Endodermal cell (in vitro differentiated cells): Measurements from ENCODE around the gene TLE4. TPM values are rescaled to one million over a fixed set of nuclear protein-coding genes. Genes with fewer than 3 reads are reported as not detected.

Experiments
- DNase-seq: peaks from one replicate; pipeline ENCODE4 v3.0.0-alpha.2; 2017
- H3K27ac ChIP-seq: 2 replicates; pipeline ENCODE4 v1.5.1; 2013; ENCODE audit warnings: mild to moderate bottlenecking, low read depth, low read length, moderate library complexity
- H3K27me3 ChIP-seq: 2 replicates; pipeline ENCODE4 v1.6.1; 2013; ENCODE audit warnings: mild to moderate bottlenecking, low read length, moderate library complexity; ENCODE audit not compliant: insufficient read depth, control insufficient read depth, poor library complexity, severe bottlenecking
- H3K36me3 ChIP-seq: 2 replicates; pipeline ENCODE4 v1.7.0; 2013; ENCODE audit warnings: mild to moderate bottlenecking, low read length, moderate library complexity; ENCODE audit not compliant: control insufficient read depth, insufficient read depth
- H3K4me1 ChIP-seq: one replicate; pipeline ENCODE4 v1.7.0; 2013; ENCODE audit warnings: low read length; ENCODE audit not compliant: control insufficient read depth, insufficient read depth
- H3K4me3 ChIP-seq: 2 replicates; pipeline ENCODE4 v1.5.1; 2013; ENCODE audit warnings: mild to moderate bottlenecking, low read length, moderate library complexity
- H3K9ac ChIP-seq: 2 replicates; pipeline ENCODE4 v1.6.1; 2013; ENCODE audit warnings: mild to moderate bottlenecking, low read length, moderate library complexity; ENCODE audit not compliant: poor library complexity, severe bottlenecking; ENCODE audit errors: extremely low read depth
- H3K9me3 ChIP-seq: 2 replicates; pipeline ENCODE4 v1.6.1; 2013; ENCODE audit warnings: mild to moderate bottlenecking, low read length, moderate library complexity; ENCODE audit not compliant: control insufficient read depth
- H3K27ac Mint-ChIP-seq: 2 replicates; pipeline ENCODE4 v1.8.0; 2020; ENCODE audit warnings: mixed read lengths
- H3K27me3 Mint-ChIP-seq: 2 replicates; pipeline ENCODE4 v1.8.0; 2021; ENCODE audit warnings: mild to moderate bottlenecking, mixed read lengths; ENCODE audit not compliant: insufficient read depth
- H3K36me3 Mint-ChIP-seq: 2 replicates; pipeline ENCODE4 v1.8.0; 2020; ENCODE audit warnings: low read depth, mixed read lengths
- H3K4me1 Mint-ChIP-seq: 2 replicates; pipeline ENCODE4 v1.8.0; 2020; ENCODE audit warnings: mixed read lengths
- H3K4me3 Mint-ChIP-seq: 2 replicates; pipeline ENCODE4 v1.8.0; 2020; ENCODE audit warnings: mild to moderate bottlenecking, moderate library complexity, mixed read lengths
- H3K9me3 Mint-ChIP-seq: 2 replicates; pipeline ENCODE4 v1.8.0; 2020; ENCODE audit warnings: mild to moderate bottlenecking, mixed read lengths
- WGBS, 2 experiments: methylation state at CpG; one replicate each; pipeline versions ENCODE4 v1.1.5 to v1.1.7; 2013; ENCODE audit warnings: missing lambda C conversion rate in 2 of 2, mixed read lengths in 1 of 2; ENCODE audit not compliant: insufficient coverage in 1 of 2, insufficient read length in 1 of 2; 5-methylcytosine and 5-hydroxymethylcytosine counted together
- total RNA-seq, 2 donors: library from RNA; stranded (reverse); fragmentation: NEBNext Ultra II Directional in 1 of 2; extraction: Animal tissue kit (Norgen Biotek cat#: 25700) in 1 of 2; gene quantifications; 2 replicates in 1 of 2; 3 replicates in 1 of 2; pipeline ENCODE4 v1.2.1, GENCODE V29; 2021
- TF ChIP-seq, protein P1 (sequence below): fragments of 200-600 bp; sonication (generic); conservative IDR thresholded peaks from 2 replicates; pipeline ENCODE4 v1.5.0; 2021; ENCODE audit warnings: antibody characterized with exemption, mild to moderate bottlenecking

TLE4 gene
- total RNA-seq, 2 donors from 2014 or later = 16.7 to 25.5 TPM

DNA sequence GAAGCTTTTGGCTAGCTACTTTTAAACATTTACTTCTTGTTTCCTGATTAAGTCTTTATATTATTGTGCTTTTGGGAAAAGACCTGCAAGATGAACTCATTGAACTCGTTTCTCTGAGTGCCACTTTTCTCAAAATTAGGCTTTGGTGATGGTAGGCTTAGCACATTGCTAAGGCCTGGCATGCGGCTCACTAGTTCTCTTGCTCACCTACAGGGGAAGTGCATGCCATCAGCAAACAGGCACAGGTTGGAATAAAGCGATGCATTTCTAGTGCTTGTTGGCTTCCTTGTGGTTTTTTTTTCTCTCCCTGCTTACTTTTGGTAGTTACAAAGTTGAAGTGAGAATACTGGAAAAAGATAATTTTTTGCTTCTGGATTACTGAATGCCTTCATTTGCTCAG, 41.4 kb downstream of the TLE4 start:
- Mint-ChIP-seq H3K36me3 (no peaks in the 10 kb centered on the region), H3K27ac (no peak overlapping the region), H3K4me3 (no peak overlapping the region), H3K27me3 (no peaks in the 10 kb centered on the region), H3K4me1 (peaks cover 13% of the 10 kb centered on the region), H3K9me3 (no peaks in the 10 kb centered on the region)
- H3K9ac ChIP-seq = no peak overlapping the region
- H3K27me3 ChIP-seq = no peaks in the 10 kb centered on the region
- no peaks in the 10 kb centered on the region for H3K36me3 ChIP-seq
- no peaks in the 10 kb centered on the region for H3K9me3 ChIP-seq
- no peak overlapping the region for H3K27ac ChIP-seq
- no peaks in the 10 kb centered on the region for H3K4me1 ChIP-seq
- no peak overlapping the region for H3K4me3 ChIP-seq
- TF ChIP-seq, protein P1, sequence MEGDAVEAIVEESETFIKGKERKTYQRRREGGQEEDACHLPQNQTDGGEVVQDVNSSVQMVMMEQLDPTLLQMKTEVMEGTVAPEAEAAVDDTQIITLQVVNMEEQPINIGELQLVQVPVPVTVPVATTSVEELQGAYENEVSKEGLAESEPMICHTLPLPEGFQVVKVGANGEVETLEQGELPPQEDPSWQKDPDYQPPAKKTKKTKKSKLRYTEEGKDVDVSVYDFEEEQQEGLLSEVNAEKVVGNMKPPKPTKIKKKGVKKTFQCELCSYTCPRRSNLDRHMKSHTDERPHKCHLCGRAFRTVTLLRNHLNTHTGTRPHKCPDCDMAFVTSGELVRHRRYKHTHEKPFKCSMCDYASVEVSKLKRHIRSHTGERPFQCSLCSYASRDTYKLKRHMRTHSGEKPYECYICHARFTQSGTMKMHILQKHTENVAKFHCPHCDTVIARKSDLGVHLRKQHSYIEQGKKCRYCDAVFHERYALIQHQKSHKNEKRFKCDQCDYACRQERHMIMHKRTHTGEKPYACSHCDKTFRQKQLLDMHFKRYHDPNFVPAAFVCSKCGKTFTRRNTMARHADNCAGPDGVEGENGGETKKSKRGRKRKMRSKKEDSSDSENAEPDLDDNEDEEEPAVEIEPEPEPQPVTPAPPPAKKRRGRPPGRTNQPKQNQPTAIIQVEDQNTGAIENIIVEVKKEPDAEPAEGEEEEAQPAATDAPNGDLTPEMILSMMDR = peak; percentile 71
- WGBS, 2 experiments = 92 to 100% methylated on average over 2 to 3 of the region's 3 CpGs
- no peak for DNase-seq

DNA sequence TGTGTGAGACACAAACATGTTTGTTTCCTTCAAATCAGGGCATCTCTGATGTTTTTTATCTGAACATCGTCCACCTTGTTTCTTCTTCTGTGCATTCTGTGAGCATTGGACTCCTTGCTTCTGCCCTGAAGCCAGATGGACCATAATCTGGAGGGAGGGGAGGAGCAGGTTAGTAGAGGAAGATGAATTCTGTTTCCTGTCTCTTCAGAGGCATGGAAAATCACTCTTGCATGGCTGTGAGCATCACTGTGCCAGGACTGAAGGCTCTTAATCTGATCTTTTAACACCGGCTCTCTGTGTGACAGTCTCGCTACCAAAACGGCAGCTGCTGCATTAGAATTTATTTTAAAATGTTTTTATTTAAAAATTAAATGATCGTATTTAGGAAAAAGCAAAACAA, 43.3 kb downstream of the TLE4 start:
- Mint-ChIP-seq H3K27ac (no peak overlapping the region), H3K9me3 (no peaks in the 10 kb centered on the region), H3K4me1 (peaks cover 13% of the 10 kb centered on the region), H3K4me3 (no peak overlapping the region), H3K27me3 (no peaks in the 10 kb centered on the region), H3K36me3 (no peaks in the 10 kb centered on the region)
- 90 to 100% methylated on average over 4 to 5 of the region's 5 CpGs for WGBS, 2 experiments
- Histone ChIP-seq H3K36me3 (no peaks in the 10 kb centered on the region), H3K4me3 (no peak overlapping the region), H3K9me3 (no peaks in the 10 kb centered on the region), H3K27ac (no peak overlapping the region), H3K4me1 (no peaks in the 10 kb centered on the region), H3K27me3 (no peaks in the 10 kb centered on the region), H3K9ac (no peak overlapping the region)
- no peak for DNase-seq
- TF ChIP-seq, protein P1 = no peak

DNA sequence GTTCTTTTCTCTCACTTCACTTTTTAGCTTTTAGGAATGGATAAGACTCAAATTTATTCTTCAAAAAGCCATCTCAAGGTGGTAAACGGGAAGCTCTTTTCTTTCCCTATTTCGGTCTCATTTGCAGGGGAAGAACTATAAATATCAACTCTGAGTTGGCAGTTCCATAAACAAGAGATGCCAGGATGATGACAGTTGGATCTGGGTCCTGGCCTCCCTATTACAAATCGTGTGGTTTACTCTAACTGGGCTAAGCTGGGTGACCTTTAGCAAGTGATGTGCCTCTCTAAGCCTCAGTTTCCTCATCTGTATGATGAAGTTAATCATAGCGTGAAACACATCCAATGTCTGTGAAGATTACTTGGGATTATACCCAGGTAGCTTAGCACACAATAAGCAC, 44.2 kb downstream of the TLE4 start:
- no peak overlapping the region for H3K27ac Mint-ChIP-seq
- H3K27me3 Mint-ChIP-seq = no peaks in the 10 kb centered on the region
- no peak overlapping the region for H3K27ac ChIP-seq

More for the DNA sequence above, 44.2 kb downstream of the TLE4 start:
- no peak overlapping the region for H3K4me3 Mint-ChIP-seq
- Histone ChIP-seq H3K36me3 (no peaks in the 10 kb centered on the region), H3K27me3 (no peaks in the 10 kb centered on the region), H3K4me1 (no peaks in the 10 kb centered on the region), H3K9ac (no peak overlapping the region), H3K9me3 (no peaks in the 10 kb centered on the region), H3K4me3 (no peak overlapping the region)
- H3K4me1 Mint-ChIP-seq = peaks cover 7% of the 10 kb centered on the region
- H3K9me3 Mint-ChIP-seq = no peaks in the 10 kb centered on the region
- no peaks in the 10 kb centered on the region for H3K36me3 Mint-ChIP-seq
- TF ChIP-seq, protein P1 = no peak
- no peak for DNase-seq
- 93 to 98% methylated on average over 4 of the region's 4 CpGs for WGBS, 2 experiments
